MM.1S (cell line): ENCODE measurements around the gene APOC3.

Experiments
- DNase-seq: peaks from one replicate; pipeline ENCODE4 v3.0.0-alpha.2; 2015
- H2AFZ ChIP-seq: fragments of 300-600 bp; sonication (generic); 2 replicates; pipeline ENCODE4 v1.6.0; 2016; ENCODE audit warnings: antibody characterized with exemption, low read length
- H3F3A ChIP-seq: fragments of 300-600 bp; sonication (generic); 2 replicates; pipeline ENCODE4 v1.6.1; 2016; ENCODE audit warnings: mild to moderate bottlenecking, antibody characterized with exemption, low read length, moderate library complexity, mixed read lengths; ENCODE audit not compliant: insufficient read depth
- H3K27ac ChIP-seq: fragments of 300-600 bp; sonication (generic); 2 replicates; pipeline ENCODE4 v1.5.1; 2016; ENCODE audit warnings: mild to moderate bottlenecking, low read length
- H3K27me3 ChIP-seq: fragments of 300-600 bp; sonication (generic); replicated peaks from 2 replicates; pipeline ENCODE4 v1.6.0; 2016; ENCODE audit warnings: low read length; ENCODE audit not compliant: insufficient read depth
- H3K36me3 ChIP-seq: fragments of 300-600 bp; sonication (generic); replicated peaks from 2 replicates; pipeline ENCODE4 v1.6.1; 2016; ENCODE audit warnings: mild to moderate bottlenecking, low read length, mixed read lengths; ENCODE audit not compliant: insufficient read depth
- H3K4me1 ChIP-seq: fragments of 300-600 bp; sonication (generic); 2 replicates; pipeline ENCODE4 v1.6.1; 2016; ENCODE audit warnings: low read length, mixed read lengths
- H3K4me2 ChIP-seq: fragments of 300-600 bp; sonication (generic); 2 replicates; pipeline ENCODE4 v1.6.0; 2016; ENCODE audit warnings: low read depth, low read length
- H3K4me3 ChIP-seq: fragments of 300-600 bp; sonication (generic); 2 replicates; pipeline ENCODE4 v1.5.1; 2016; ENCODE audit warnings: low read length, mixed read lengths
- H3K79me2 ChIP-seq: fragments of 300-600 bp; sonication (generic); 2 replicates; pipeline ENCODE4 v1.6.1; 2016; ENCODE audit warnings: mixed run types, low read length, mixed read lengths
- H3K9ac ChIP-seq: fragments of 300-600 bp; sonication (generic); 2 replicates; pipeline ENCODE4 v1.6.1; 2016; ENCODE audit warnings: low read length, mixed read lengths
- H3K9me2 ChIP-seq: fragments of 300-600 bp; sonication (generic); replicated peaks from 2 replicates; pipeline ENCODE4 v1.6.1; 2016; ENCODE audit warnings: mild to moderate bottlenecking, low read length, mixed read lengths; ENCODE audit not compliant: insufficient read depth
- H3K9me3 ChIP-seq: fragments of 300-600 bp; sonication (generic); replicated peaks from 2 replicates; pipeline ENCODE4 v1.6.1; 2016; ENCODE audit warnings: mild to moderate bottlenecking, low read length, mixed read lengths; ENCODE audit not compliant: insufficient read depth
- H4K20me1 ChIP-seq: fragments of 300-600 bp; sonication (generic); 2 replicates; pipeline ENCODE4 v1.6.1; 2016; ENCODE audit warnings: mild to moderate bottlenecking, low read length, moderate library complexity, mixed read lengths; ENCODE audit not compliant: insufficient read depth
- EZH2 ChIP-seq: fragments of 300-600 bp; sonication (generic); optimal IDR thresholded peaks from 2 replicates; pipeline ENCODE3; 2017; ENCODE audit warnings: low read depth, mild to moderate bottlenecking, antibody characterized with exemption, low read length, mixed read lengths
- EZH2phosphoT487 ChIP-seq: fragments of 300-600 bp; sonication (generic); IDR thresholded peaks from 2 replicates; pipeline ENCODE4 v1.6.1; 2018; ENCODE audit warnings: antibody characterized with exemption, low read length
- TF ChIP-seq, protein P1 (sequence below): fragments of 300-600 bp; sonication (generic); IDR thresholded peaks from 2 replicates; pipeline ENCODE4 v1.5.1; 2016; ENCODE audit warnings: antibody characterized with exemption, low read length, mixed read lengths

Gene APOC3

DNA sequence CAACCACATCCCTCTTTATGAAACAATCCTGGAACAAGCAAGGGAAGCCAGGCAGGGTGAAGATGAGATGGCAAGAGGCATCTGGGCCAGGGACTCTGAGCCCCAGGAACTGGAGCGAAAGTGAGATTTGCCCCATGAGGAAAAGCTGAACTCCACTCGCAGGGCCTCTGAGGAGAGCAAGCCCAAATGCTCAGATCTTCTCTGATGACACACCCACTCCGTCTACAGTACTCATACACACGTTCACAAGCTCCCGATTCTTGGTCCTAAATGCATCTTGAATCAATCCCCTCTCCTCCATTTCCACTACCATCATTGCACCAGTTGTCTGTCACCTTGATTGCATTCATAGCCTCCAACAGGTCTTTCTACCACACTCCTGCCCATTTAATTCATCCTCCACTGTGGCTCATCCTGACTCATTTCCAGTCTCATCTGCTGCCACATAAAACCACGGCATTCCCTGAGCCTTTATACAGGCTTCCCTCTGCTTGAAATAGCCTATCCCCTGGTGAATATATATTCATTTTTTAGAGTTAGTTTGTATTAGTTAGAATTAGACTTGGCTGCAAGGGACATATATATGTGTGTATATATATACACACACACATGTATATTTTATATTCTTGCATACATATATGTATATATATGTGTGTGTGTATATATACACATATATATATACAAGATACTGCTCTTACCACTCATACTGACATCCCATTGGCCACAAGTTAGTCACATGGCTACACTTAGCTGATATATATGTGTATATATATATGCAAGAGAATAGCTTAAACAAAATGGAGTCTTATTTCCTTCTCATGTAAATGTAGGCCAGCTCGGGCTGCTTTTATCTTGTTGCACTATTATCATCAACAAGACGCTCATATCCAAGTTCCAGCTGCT lies 36.6 kb upstream of the APOC3 start:
- H2AFZ ChIP-seq = no peak overlapping the region
- no peak overlapping the region for H3K9ac ChIP-seq
- no peaks in the 10 kb centered on the region for H3K36me3 ChIP-seq
- H3K27ac ChIP-seq = no peak overlapping the region
- no peak overlapping the region for H3K4me2 ChIP-seq
- H3K9me3 ChIP-seq = no peaks in the 10 kb centered on the region
- no peaks in the 10 kb centered on the region for H4K20me1 ChIP-seq
- no peak for DNase-seq
- no peaks in the 10 kb centered on the region for H3K9me2 ChIP-seq
- no peaks in the 10 kb centered on the region for H3K79me2 ChIP-seq
- H3F3A ChIP-seq = no peaks in the 10 kb centered on the region
- H3K27me3 ChIP-seq = no peaks in the 10 kb centered on the region
- H3K4me3 ChIP-seq = no peak overlapping the region
- TF ChIP-seq EZH2phosphoT487 (no peak), EZH2 (no peak)
- TF ChIP-seq, protein P1, sequence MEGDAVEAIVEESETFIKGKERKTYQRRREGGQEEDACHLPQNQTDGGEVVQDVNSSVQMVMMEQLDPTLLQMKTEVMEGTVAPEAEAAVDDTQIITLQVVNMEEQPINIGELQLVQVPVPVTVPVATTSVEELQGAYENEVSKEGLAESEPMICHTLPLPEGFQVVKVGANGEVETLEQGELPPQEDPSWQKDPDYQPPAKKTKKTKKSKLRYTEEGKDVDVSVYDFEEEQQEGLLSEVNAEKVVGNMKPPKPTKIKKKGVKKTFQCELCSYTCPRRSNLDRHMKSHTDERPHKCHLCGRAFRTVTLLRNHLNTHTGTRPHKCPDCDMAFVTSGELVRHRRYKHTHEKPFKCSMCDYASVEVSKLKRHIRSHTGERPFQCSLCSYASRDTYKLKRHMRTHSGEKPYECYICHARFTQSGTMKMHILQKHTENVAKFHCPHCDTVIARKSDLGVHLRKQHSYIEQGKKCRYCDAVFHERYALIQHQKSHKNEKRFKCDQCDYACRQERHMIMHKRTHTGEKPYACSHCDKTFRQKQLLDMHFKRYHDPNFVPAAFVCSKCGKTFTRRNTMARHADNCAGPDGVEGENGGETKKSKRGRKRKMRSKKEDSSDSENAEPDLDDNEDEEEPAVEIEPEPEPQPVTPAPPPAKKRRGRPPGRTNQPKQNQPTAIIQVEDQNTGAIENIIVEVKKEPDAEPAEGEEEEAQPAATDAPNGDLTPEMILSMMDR = no peak
- H3K4me1 ChIP-seq = peaks cover 9% of the 10 kb centered on the region

DNA sequence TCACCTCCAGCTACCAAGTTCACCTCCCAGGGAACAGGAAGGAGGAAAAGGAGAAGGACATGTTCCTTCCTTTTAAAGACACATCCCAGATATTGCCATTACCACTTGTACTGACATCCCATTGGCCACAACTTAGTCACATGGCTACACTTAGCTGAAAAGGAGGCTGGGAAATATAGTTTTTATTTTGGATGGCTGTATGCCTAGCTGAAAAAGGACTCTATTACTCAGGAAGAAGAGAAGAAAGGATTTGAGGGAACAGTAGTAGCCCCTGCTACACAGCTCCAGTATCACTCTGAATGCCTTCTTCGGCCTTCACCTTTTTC lies 36.0 kb upstream of the APOC3 start:
- H3K4me1 ChIP-seq = peaks cover 5% of the 10 kb centered on the region
- H3K27me3 ChIP-seq = no peaks in the 10 kb centered on the region
- no peak for DNase-seq
- H3K9me2 ChIP-seq = no peaks in the 10 kb centered on the region
- TF ChIP-seq, protein P1 = no peak
- TF ChIP-seq EZH2 = no peak
- TF ChIP-seq EZH2phosphoT487 = no peak
- no peaks in the 10 kb centered on the region for H3K9me3 ChIP-seq
- H3K4me2 ChIP-seq = no peak overlapping the region
- no peak overlapping the region for H2AFZ ChIP-seq
- H3K4me3 ChIP-seq = no peak overlapping the region
- H3K27ac ChIP-seq = no peak overlapping the region
- H3F3A ChIP-seq = no peaks in the 10 kb centered on the region
- no peaks in the 10 kb centered on the region for H3K79me2 ChIP-seq
- no peaks in the 10 kb centered on the region for H4K20me1 ChIP-seq
- H3K36me3 ChIP-seq = no peaks in the 10 kb centered on the region
- no peak overlapping the region for H3K9ac ChIP-seq

DNA sequence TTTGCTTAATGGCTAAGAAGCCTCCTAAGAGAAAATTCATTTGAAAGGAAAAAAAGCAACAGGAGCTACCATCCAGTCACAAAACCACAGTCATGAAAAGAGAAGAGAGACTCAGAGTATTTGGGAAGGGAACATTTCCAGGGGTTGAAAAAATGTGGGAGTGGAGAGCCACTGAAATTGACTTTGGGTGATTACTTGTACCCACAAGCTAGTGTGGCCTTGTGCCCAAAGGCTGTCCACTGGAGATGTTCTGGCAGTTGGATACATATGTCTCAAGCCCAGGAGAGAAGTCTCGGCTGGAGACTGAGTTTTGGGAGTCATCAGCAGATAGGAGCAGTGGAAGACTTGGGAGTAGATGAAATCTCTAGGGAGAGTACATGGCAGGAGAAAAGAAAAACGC lies 34.9 kb upstream of the APOC3 start:
- no peak overlapping the region for H3K27ac ChIP-seq
- no peaks in the 10 kb centered on the region for H3K9me3 ChIP-seq
- H3F3A ChIP-seq = no peaks in the 10 kb centered on the region
- no peak overlapping the region for H3K4me3 ChIP-seq
- no peaks in the 10 kb centered on the region for H3K36me3 ChIP-seq
- TF ChIP-seq, protein P1 = no peak
- no peak for TF ChIP-seq EZH2phosphoT487
- no peak for TF ChIP-seq EZH2
- no peak overlapping the region for H3K9ac ChIP-seq
- H3K79me2 ChIP-seq = no peaks in the 10 kb centered on the region
- H3K27me3 ChIP-seq = no peaks in the 10 kb centered on the region
- H4K20me1 ChIP-seq = no peaks in the 10 kb centered on the region
- H3K9me2 ChIP-seq = no peaks in the 10 kb centered on the region
- H2AFZ ChIP-seq = no peak overlapping the region
- H3K4me2 ChIP-seq = no peak overlapping the region
- peaks cover 5% of the 10 kb centered on the region for H3K4me1 ChIP-seq
- no peak for DNase-seq
